ENCODE measurements around the gene IL12RB1.
"Not testable (repeated sequence)": the region's sequence is repeated elsewhere in the genome, so short reads cannot be mapped to it uniquely, and the experiment has no call there.

DNA sequence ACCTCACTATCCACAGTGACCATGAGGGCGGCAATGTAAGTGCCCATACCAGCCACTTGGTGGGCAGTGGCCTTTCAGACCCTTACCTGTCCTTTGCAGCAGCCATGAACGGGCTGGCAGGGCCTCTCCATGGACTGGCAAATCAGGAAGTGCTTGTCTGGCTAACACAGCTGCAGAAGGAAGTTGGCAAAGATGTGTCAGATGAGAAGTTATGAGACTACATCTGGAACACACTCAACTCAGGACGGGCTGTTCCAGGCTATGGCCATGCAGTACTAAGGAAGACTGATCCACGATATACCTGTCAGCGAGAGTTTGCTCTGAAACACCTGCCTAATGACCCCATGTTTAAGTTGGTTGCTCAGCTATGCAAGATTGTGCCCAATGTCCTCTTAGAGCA, 55.3 kb downstream of the IL12RB1 start:
- TF ChIP-seq, protein P1, sequence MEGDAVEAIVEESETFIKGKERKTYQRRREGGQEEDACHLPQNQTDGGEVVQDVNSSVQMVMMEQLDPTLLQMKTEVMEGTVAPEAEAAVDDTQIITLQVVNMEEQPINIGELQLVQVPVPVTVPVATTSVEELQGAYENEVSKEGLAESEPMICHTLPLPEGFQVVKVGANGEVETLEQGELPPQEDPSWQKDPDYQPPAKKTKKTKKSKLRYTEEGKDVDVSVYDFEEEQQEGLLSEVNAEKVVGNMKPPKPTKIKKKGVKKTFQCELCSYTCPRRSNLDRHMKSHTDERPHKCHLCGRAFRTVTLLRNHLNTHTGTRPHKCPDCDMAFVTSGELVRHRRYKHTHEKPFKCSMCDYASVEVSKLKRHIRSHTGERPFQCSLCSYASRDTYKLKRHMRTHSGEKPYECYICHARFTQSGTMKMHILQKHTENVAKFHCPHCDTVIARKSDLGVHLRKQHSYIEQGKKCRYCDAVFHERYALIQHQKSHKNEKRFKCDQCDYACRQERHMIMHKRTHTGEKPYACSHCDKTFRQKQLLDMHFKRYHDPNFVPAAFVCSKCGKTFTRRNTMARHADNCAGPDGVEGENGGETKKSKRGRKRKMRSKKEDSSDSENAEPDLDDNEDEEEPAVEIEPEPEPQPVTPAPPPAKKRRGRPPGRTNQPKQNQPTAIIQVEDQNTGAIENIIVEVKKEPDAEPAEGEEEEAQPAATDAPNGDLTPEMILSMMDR (IDR thresholded peaks at IDR 0.05): not testable (repeated sequence)
- not testable (repeated sequence) for TF ChIP-seq POLR2A (IDR thresholded peaks at IDR 0.05)

Data from heart left ventricle (tissue), 13 donors.